Ovary (tissue), 3 donors: ENCODE measurements around the gene MINDY3.

Source experiments
- CTCF ChIP-seq, 3 donors: fragments of 450-650 bp in 2 of 3; fragments of 200-600 bp in 1 of 3; IDR thresholded peaks; one replicate each; pipeline versions ENCODE4 v1.5.1 to v1.8.0; 2016 to 2022; ENCODE audit warnings: antibody characterized with exemption in 3 of 3, mild to moderate bottlenecking in 1 of 3
- POLR2A ChIP-seq: fragments of 450-650 bp; IDR thresholded peaks from one replicate; pipeline ENCODE4 v1.6.1; 2017; ENCODE audit warnings: antibody characterized with exemption, mild to moderate bottlenecking, moderate library complexity
- donor health status: DM: no; HTN: no; CAD: no.

- TF ChIP-seq CTCF (IDR thresholded peaks at IDR 0.05) = no peak
- no peak for TF ChIP-seq POLR2A
Measured at GRCh38 chr10:15735763-15736162, 124.5 kb downstream of the MINDY3 start.
